IMR-90 (cell line): ENCODE data around the gene RBM44. TPM values are rescaled to one million over a fixed set of nuclear protein-coding genes. Genes with fewer than 3 reads are reported as not detected.

Experiments used
- ATAC-seq: fragments of 200-7000 bp; cut with Tn5 transposase; 2 replicates; pipeline ENCODE4 v1.9.1; 2020; ENCODE audit warnings: low read depth, mild to moderate bottlenecking, moderate library complexity
- BruUV-seq: library from RNA; stranded (reverse); fragments of 400-500 nt; replicated peaks from 2 replicates; lab custom pipeline; 2021; lab: Mats Ljungman, UMichigan
- CTCF ChIA-PET: fragments of 300-600 bp; formaldehyde crosslinking; extraction: SDS; loops from one replicate; lab custom pipeline; 2021; ENCODE audit warnings: antibody characterized with exemption; lab: Yijun Ruan, JAX
- POLR2A ChIA-PET: fragments of 300-600 bp; sonication (Branson Sonifier 250); formaldehyde crosslinking; loops from one replicate; lab custom pipeline; 2022; ENCODE audit warnings: antibody characterized with exemption; ENCODE audit not compliant: unreplicated experiment; lab: Charles Lee
- DNase-seq: peaks from one replicate; pipeline ENCODE4 v3.0.0; 2013
- H2AFZ ChIP-seq: replicated peaks from 2 replicates; pipeline ENCODE3; 2013; ENCODE audit warnings: low read length, mild to moderate bottlenecking; ENCODE audit not compliant: poor library complexity
- H2AK5ac ChIP-seq: 2 replicates; pipeline ENCODE4 v1.6.1; 2013; ENCODE audit warnings: low read depth, low read length, inconsistent platforms
- H2AK9ac ChIP-seq: replicated peaks from 2 replicates; pipeline ENCODE3; 2013; ENCODE audit warnings: mild to moderate bottlenecking, low read depth, low read length, moderate library complexity; ENCODE audit not compliant: poor library complexity
- H2BK120ac ChIP-seq: 2 replicates; pipeline ENCODE4 v1.6.1; 2013; ENCODE audit warnings: low read depth, low read length, inconsistent platforms
- H2BK15ac ChIP-seq: 3 replicates; pipeline ENCODE4 v1.6.1; 2013; ENCODE audit warnings: low read depth, low read length, inconsistent platforms
- H2BK20ac ChIP-seq: 2 replicates; pipeline ENCODE4 v1.6.1; 2013; ENCODE audit warnings: low read depth, mild to moderate bottlenecking, inconsistent platforms, low read length, moderate library complexity
- H2BK5ac ChIP-seq: 2 replicates; pipeline ENCODE4 v1.6.1; 2013; ENCODE audit warnings: mild to moderate bottlenecking, low read depth, low read length, inconsistent platforms; ENCODE audit not compliant: poor library complexity, severe bottlenecking
- H3K14ac ChIP-seq: replicated peaks from 2 replicates; pipeline ENCODE4 v1.6.1; 2013; ENCODE audit warnings: low read depth, low read length, inconsistent platforms
- H3K18ac ChIP-seq: 2 replicates; pipeline ENCODE4 v1.6.1; 2013; ENCODE audit warnings: low read depth, low read length, control low read depth
- H3K23ac ChIP-seq: 2 replicates; pipeline ENCODE4 v1.6.1; 2013; ENCODE audit warnings: low read depth, low read length, inconsistent platforms
- H3K27ac ChIP-seq: 2 replicates; pipeline ENCODE4 v1.5.1; 2013; ENCODE audit warnings: mild to moderate bottlenecking, control low read depth, low read length; ENCODE audit not compliant: insufficient read depth
- H3K27me3 ChIP-seq: 2 replicates; pipeline ENCODE4 v1.6.1; 2013; ENCODE audit warnings: low read length; ENCODE audit not compliant: control insufficient read depth, insufficient read depth
- H3K36me3 ChIP-seq: 2 replicates; pipeline ENCODE4 v1.6.1; 2013; ENCODE audit warnings: low read length, mixed read lengths; ENCODE audit not compliant: control insufficient read depth, insufficient read depth
- H3K4ac ChIP-seq: 2 replicates; pipeline ENCODE4 v1.6.1; 2013; ENCODE audit warnings: low read depth, low read length, inconsistent platforms
- H3K4me1 ChIP-seq: 2 replicates; pipeline ENCODE4 v1.6.1; 2013; ENCODE audit warnings: low read length, mixed read lengths; ENCODE audit not compliant: control insufficient read depth, insufficient read depth
- H3K4me2 ChIP-seq: 2 replicates; pipeline ENCODE4 v1.6.1; 2013; ENCODE audit warnings: low read depth, mild to moderate bottlenecking, control low read depth, low read length, moderate library complexity
- H3K4me3 ChIP-seq: 2 replicates; pipeline ENCODE4 v1.5.1; 2013; ENCODE audit warnings: low read depth, mild to moderate bottlenecking, control low read depth, low read length, moderate library complexity; ENCODE audit not compliant: insufficient read depth
- H3K56ac ChIP-seq: 2 replicates; pipeline ENCODE4 v1.6.1; 2013; ENCODE audit warnings: low read length, inconsistent platforms; ENCODE audit not compliant: insufficient read depth; ENCODE audit errors: extremely low read depth
- H3K79me1 ChIP-seq, 2 experiments: 2 replicates each; pipeline ENCODE4 v1.6.1; 2013; ENCODE audit warnings: low read length in 2 of 2, inconsistent platforms in 1 of 2, low read depth in 1 of 2
- H3K9ac ChIP-seq: 2 replicates; pipeline ENCODE4 v1.6.1; 2013; ENCODE audit warnings: low read depth, low read length, control low read depth
- H3K9me1 ChIP-seq: 2 replicates; pipeline ENCODE4 v1.6.1; 2013; ENCODE audit warnings: low read length, inconsistent platforms; ENCODE audit not compliant: insufficient read depth
- H3K9me3 ChIP-seq: 2 replicates; pipeline ENCODE4 v1.6.1; 2013; ENCODE audit warnings: low read length; ENCODE audit not compliant: control insufficient read depth, insufficient read depth
- H4K20me1 ChIP-seq: 2 replicates; pipeline ENCODE4 v1.6.1; 2013; ENCODE audit warnings: low read length, inconsistent platforms; ENCODE audit not compliant: insufficient read depth
- H4K5ac ChIP-seq: 2 replicates; pipeline ENCODE4 v1.6.1; 2013; ENCODE audit warnings: mild to moderate bottlenecking, low read depth, low read length, control low read depth
- H4K8ac ChIP-seq, 2 experiments: 2 replicates each; pipeline ENCODE4 v1.6.1; 2013; ENCODE audit warnings: low read depth in 2 of 2, low read length in 2 of 2, control low read depth in 1 of 2, inconsistent platforms in 1 of 2
- H4K91ac ChIP-seq: 2 replicates; pipeline ENCODE4 v1.6.1; 2013; ENCODE audit warnings: low read depth, low read length, inconsistent platforms; ENCODE audit not compliant: insufficient read depth
- CEBPB ChIP-seq: IDR thresholded peaks from 2 replicates; pipeline ENCODE4 v1.6.1; 2012; ENCODE audit warnings: low read depth, low read length, improper control_type of control experiment
- MAFK ChIP-seq: IDR thresholded peaks from 2 replicates; pipeline ENCODE4 v1.6.1; 2012; ENCODE audit warnings: low read depth, low read length, improper control_type of control experiment
- MAZ ChIP-seq: IDR thresholded peaks from 2 replicates; pipeline ENCODE4 v1.6.1; 2012; ENCODE audit warnings: low read depth, mild to moderate bottlenecking, low read length, improper control_type of control experiment, moderate library complexity, borderline replicate concordance
- SMC3 ChIP-seq: fragments of 150-350 bp; IDR thresholded peaks from 2 replicates; pipeline ENCODE4 v1.6.1; 2016; ENCODE audit warnings: low read depth, mild to moderate bottlenecking, antibody characterized with exemption, low read length, moderate library complexity
- WGBS, 2 experiments: methylation state at CpG; one replicate each; pipeline versions ENCODE4 v1.1.5 to v1.1.7; 2013; ENCODE audit warnings: missing lambda C conversion rate in 2 of 2; ENCODE audit not compliant: insufficient read length in 1 of 2; ENCODE audit errors: extremely low coverage in 2 of 2; 5-methylcytosine and 5-hydroxymethylcytosine counted together
- dilution Hi-C: fragments of 300-500 bp; cut with HindIII; formaldehyde crosslinking; loops from one replicate; pipeline ENCODE4 v1.14.3; 2018; ENCODE audit warnings: low sequenced_read_pairs; ENCODE audit not compliant: unreplicated experiment
- in situ Hi-C: fragments of 300-500 bp; cut with MboI; formaldehyde crosslinking; loops from 3 replicates; pipeline ENCODE4 v1.14.3; 2019; ENCODE audit warnings: low sequenced_read_pairs, inconsistent platforms, mixed read lengths
- intact Hi-C: fragments of 100-400 bp; cut with micrococcal nuclease; formaldehyde crosslinking; loops from 2 replicates; pipeline ENCODE4 v1.10.0; 2022
- polyA plus RNA-seq, 3 experiments: library from polyadenylated mRNA; depleted of rRNA; stranded (reverse); fragments of >200 nt; gene quantifications; 2 replicates each; pipeline ENCODE4 v1.2.3, GENCODE V29; 2012; ENCODE audit warnings: low replicate concordance in 1 of 3
- total RNA-seq: library from RNA; depleted of rRNA; stranded (reverse); fragments of >200 nt; gene quantifications from 2 replicates; pipeline ENCODE4 v1.2.3, GENCODE V29; 2012
- TF ChIP-seq, protein P1 (sequence below): fragments of 150-350 bp; IDR thresholded peaks from 2 replicates; pipeline ENCODE4 v1.6.1; 2017; ENCODE audit warnings: mild to moderate bottlenecking, antibody characterized with exemption, low read length, low read depth
- TF ChIP-seq, protein P2 (sequence below): fragments of 150-350 bp; IDR thresholded peaks from 2 replicates; pipeline ENCODE4 v1.6.1; 2016; ENCODE audit warnings: low read depth, mild to moderate bottlenecking, low read length, moderate library complexity, borderline replicate concordance
- TF ChIP-seq, protein P3 (sequence below): conservative IDR thresholded peaks from 2 replicates; pipeline ENCODE4 v1.5.1; 2012; ENCODE audit warnings: mild to moderate bottlenecking, low read depth, low read length, improper control_type of control experiment

RBM44 gene
- total and polyA plus RNA-seq, 2 of the 4 experiments (the other 2 are of a cell fraction) = 0.14 to 0.18 TPM

DNA sequence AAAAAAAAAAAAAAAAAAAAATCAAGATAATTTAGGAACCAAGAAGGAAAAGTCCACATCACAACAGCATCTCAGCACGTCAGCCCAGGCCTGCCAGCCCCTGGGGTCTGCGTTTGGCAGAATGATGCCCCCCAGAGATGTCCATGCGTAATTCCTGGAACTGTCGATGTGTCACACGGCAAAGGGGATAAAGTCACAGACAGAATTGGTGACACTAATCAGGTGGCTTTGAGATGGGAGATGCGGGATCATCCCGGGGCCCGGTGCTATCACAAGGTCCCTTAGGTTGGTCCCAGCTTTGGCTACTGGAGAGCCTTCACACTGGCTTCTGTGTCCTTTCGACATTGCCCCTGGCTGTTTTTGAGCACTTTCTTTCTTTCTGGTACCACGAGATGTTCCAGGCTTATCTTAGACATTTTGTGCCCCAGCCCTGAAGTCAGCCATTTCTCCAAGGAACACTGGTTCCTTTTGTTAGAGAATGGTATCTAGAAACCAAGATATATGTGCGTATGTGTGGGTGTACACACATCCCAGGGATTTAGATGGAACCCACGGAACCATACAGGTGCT lies 81.5 kb downstream of the RBM44 start:
- Histone ChIP-seq H3K9ac (no peak overlapping the region), H2AFZ (no peak overlapping the region), H3K14ac (no peak overlapping the region), H2BK15ac (no peak overlapping the region; the same call in 2 of the 3 replicates), H3K4me3 (no peak overlapping the region), H2AK5ac (no peak overlapping the region), H3K27me3 (no peaks in the 10 kb centered on the region), H3K4me2 (no peak overlapping the region), H3K36me3 (no peaks in the 10 kb centered on the region), H3K27ac (no peak overlapping the region), H2BK5ac (no peak overlapping the region), H3K79me1 (no peaks in the 10 kb centered on the region), H2BK120ac (no peak overlapping the region), H3K4ac (no peak overlapping the region; the same call in 1 of the 2 replicates), H2AK9ac (no peak overlapping the region), H2BK20ac (no peak overlapping the region), H3K9me1 (no peaks in the 10 kb centered on the region; the same call in 1 of the 2 replicates), H3K9me3 (no peaks in the 10 kb centered on the region), H3K56ac (no peak overlapping the region), H4K91ac (no peak overlapping the region), H4K5ac (no peak overlapping the region), H3K18ac (no peak overlapping the region), H3K4me1 (peaks cover 14% of the 10 kb centered on the region), H4K20me1 (no peaks in the 10 kb centered on the region), H3K23ac (no peak overlapping the region), H4K8ac (no peak overlapping the region)
- dilution Hi-C loops = no loop called here
- POLR2A ChIA-PET = no interaction called here
- in situ Hi-C loops = no loop called here
- no TSS peak for BruUV-seq
- no peak for DNase-seq
- TF ChIP-seq SMC3 = no peak
- no peak for TF ChIP-seq MAFK
- TF ChIP-seq, protein P1, sequence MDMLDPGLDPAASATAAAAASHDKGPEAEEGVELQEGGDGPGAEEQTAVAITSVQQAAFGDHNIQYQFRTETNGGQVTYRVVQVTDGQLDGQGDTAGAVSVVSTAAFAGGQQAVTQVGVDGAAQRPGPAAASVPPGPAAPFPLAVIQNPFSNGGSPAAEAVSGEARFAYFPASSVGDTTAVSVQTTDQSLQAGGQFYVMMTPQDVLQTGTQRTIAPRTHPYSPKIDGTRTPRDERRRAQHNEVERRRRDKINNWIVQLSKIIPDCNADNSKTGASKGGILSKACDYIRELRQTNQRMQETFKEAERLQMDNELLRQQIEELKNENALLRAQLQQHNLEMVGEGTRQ = no peak
- no peak for TF ChIP-seq CEBPB
- TF ChIP-seq MAZ = no peak
- TF ChIP-seq, protein P2, sequence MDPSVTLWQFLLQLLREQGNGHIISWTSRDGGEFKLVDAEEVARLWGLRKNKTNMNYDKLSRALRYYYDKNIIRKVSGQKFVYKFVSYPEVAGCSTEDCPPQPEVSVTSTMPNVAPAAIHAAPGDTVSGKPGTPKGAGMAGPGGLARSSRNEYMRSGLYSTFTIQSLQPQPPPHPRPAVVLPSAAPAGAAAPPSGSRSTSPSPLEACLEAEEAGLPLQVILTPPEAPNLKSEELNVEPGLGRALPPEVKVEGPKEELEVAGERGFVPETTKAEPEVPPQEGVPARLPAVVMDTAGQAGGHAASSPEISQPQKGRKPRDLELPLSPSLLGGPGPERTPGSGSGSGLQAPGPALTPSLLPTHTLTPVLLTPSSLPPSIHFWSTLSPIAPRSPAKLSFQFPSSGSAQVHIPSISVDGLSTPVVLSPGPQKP = no peak
- TF ChIP-seq, protein P3, sequence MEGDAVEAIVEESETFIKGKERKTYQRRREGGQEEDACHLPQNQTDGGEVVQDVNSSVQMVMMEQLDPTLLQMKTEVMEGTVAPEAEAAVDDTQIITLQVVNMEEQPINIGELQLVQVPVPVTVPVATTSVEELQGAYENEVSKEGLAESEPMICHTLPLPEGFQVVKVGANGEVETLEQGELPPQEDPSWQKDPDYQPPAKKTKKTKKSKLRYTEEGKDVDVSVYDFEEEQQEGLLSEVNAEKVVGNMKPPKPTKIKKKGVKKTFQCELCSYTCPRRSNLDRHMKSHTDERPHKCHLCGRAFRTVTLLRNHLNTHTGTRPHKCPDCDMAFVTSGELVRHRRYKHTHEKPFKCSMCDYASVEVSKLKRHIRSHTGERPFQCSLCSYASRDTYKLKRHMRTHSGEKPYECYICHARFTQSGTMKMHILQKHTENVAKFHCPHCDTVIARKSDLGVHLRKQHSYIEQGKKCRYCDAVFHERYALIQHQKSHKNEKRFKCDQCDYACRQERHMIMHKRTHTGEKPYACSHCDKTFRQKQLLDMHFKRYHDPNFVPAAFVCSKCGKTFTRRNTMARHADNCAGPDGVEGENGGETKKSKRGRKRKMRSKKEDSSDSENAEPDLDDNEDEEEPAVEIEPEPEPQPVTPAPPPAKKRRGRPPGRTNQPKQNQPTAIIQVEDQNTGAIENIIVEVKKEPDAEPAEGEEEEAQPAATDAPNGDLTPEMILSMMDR = no peak
- intact Hi-C loops = no loop called here
- 100% methylated on average over 5 of the region's 12 CpGs; no CpG with 5 or more reads in 1 of the 2 experiments for WGBS, 2 experiments
- ATAC-seq = no peak
- CTCF ChIA-PET = interaction anchor here (0.6 kb wide), 1 partner anchor 19 kb away, joined by 3 read pairs; no protein-coding TSS in a partner anchor
